NB4 (cell line): Measurements from ENCODE around the gene POLRMT.

Experiments
- DNase-seq: peaks from one replicate; pipeline ENCODE4 v3.0.0; 2010; ENCODE audit warnings: low read depth
- H3K4me3 ChIP-seq: one replicate; pipeline ENCODE4 v1.5.1; 2011; ENCODE audit warnings: mild to moderate bottlenecking, low read depth, low read length, moderate library complexity
- CTCF ChIP-seq: IDR thresholded peaks from one replicate; pipeline ENCODE4 v1.5.1; 2012; ENCODE audit warnings: low read depth, low read length
- MAX ChIP-seq: IDR thresholded peaks from 2 replicates; pipeline ENCODE4 v1.6.1; 2011; ENCODE audit warnings: low read depth, low read length
- MYC ChIP-seq: IDR thresholded peaks from 2 replicates; pipeline ENCODE4 v1.6.1; 2011; ENCODE audit warnings: low read depth, low read length
- POLR2A ChIP-seq: IDR thresholded peaks from 2 replicates; pipeline ENCODE4 v1.6.1; 2011; ENCODE audit warnings: mild to moderate bottlenecking; ENCODE audit not compliant: insufficient read length; ENCODE audit errors: extremely low read depth

The POLRMT gene

GRCh38 chr19:662962-663681 is 29.8 kb upstream of the POLRMT start, which contains the start of gene RNF126:
Gene RNF126, minus strand, starts transcription at chr19:663214. Its CDS starts 93 bp downstream, at chr19:663121.
- peak within 1 kb of the TSS; percentile 80 for H3K4me3 ChIP-seq
- 0 out of 2 replicates have a peak, but pooled peaks have one; percentile 34 for TF ChIP-seq MYC
- peak; percentile 9; the same call in 1 of the 2 replicates for TF ChIP-seq MAX
- peak; percentile 50 for TF ChIP-seq POLR2A
- TF ChIP-seq CTCF: no peak
- DNase-seq: peak; percentile 88

- TF ChIP-seq POLR2A: peak; percentile 21
- TF ChIP-seq CTCF: no peak
- peak; percentile 43; the same call in 1 of the 2 replicates for TF ChIP-seq MYC
- peak; percentile 53; the same call in 1 of the 2 replicates for TF ChIP-seq MAX
- H3K4me3 ChIP-seq: peak overlapping the region; percentile 80
- peak; percentile 63 for DNase-seq
Measured at GRCh38 chr19:662207-662961, 29.0 kb upstream of the POLRMT start.

- TF ChIP-seq MAX: no peak
- no peak for TF ChIP-seq CTCF
- no peak for TF ChIP-seq MYC
- TF ChIP-seq POLR2A: no peak
- peak; percentile 54 for DNase-seq
Measured at GRCh38 chr19:661427-662196, 28.3 kb upstream of the POLRMT start.

GRCh38 chr19:660793-661426 is 27.6 kb upstream of the POLRMT start:
- no peak for DNase-seq
- peak overlapping the region; percentile 80 for H3K4me3 ChIP-seq
- TF ChIP-seq POLR2A (no peak), CTCF (no peak), MYC (no peak), MAX (no peak)

More at GRCh38 chr19:661427-662196, 28.3 kb upstream of the POLRMT start:
- peak overlapping the region; percentile 80 for H3K4me3 ChIP-seq
